Measurements from ENCODE around the gene OLIG2.

OLIG2 gene

GRCh38 chr21:33033094-33033951, 7.6 kb downstream of the OLIG2 start:
- DNase-seq (ENCODE audit: low read depth) = no peak

- DNase-seq (ENCODE audit: low read depth) = no peak
Measured at GRCh38 chr21:33033961-33034413, 8.3 kb downstream of the OLIG2 start.

GRCh38 chr21:33035147-33035546, 9.4 kb downstream of the OLIG2 start:
- DNase-seq (ENCODE audit: low read depth) = no peak

- no peak for DNase-seq (ENCODE audit: low read depth)
Measured at GRCh38 chr21:33036430-33037162, 10.9 kb downstream of the OLIG2 start.

GRCh38 chr21:33037501-33037900, 11.8 kb downstream of the OLIG2 start:
- DNase-seq (ENCODE audit: low read depth) = no peak

GRCh38 chr21:33039536-33039935, 13.8 kb downstream of the OLIG2 start:
- no peak for DNase-seq (ENCODE audit: low read depth)

GRCh38 chr21:33040215-33040614, 14.5 kb downstream of the OLIG2 start:
- DNase-seq (ENCODE audit: low read depth) = no peak

GRCh38 chr21:33041981-33042380, 16.2 kb downstream of the OLIG2 start:
- DNase-seq (ENCODE audit: low read depth) = no peak

- no peak for DNase-seq (ENCODE audit: low read depth)
Measured at GRCh38 chr21:33042812-33043211, 17.1 kb downstream of the OLIG2 start.

- no peak for DNase-seq (ENCODE audit: low read depth)
Measured at GRCh38 chr21:33046455-33046854, 20.7 kb downstream of the OLIG2 start.

GRCh38 chr21:33047231-33047630, 21.5 kb downstream of the OLIG2 start:
- no peak for DNase-seq (ENCODE audit: low read depth)

GRCh38 chr21:33051925-33052324, 26.2 kb downstream of the OLIG2 start:
- DNase-seq (ENCODE audit: low read depth) = no peak

- no peak for DNase-seq (ENCODE audit: low read depth)
Measured at GRCh38 chr21:33053951-33054350, 28.2 kb downstream of the OLIG2 start.

- DNase-seq (ENCODE audit: low read depth) = no peak
Measured at GRCh38 chr21:33055991-33056390, 30.3 kb downstream of the OLIG2 start.

- DNase-seq (ENCODE audit: low read depth) = no peak
Measured at GRCh38 chr21:33057385-33057940, 31.7 kb downstream of the OLIG2 start.

- no peak for DNase-seq (ENCODE audit: low read depth)
Measured at GRCh38 chr21:33058527-33058926, 32.8 kb downstream of the OLIG2 start.

GRCh38 chr21:33058957-33059356, 33.2 kb downstream of the OLIG2 start:
- DNase-seq (ENCODE audit: low read depth) = no peak

GRCh38 chr21:33059380-33059841, 33.7 kb downstream of the OLIG2 start:
- DNase-seq (ENCODE audit: low read depth) = no peak

- DNase-seq (ENCODE audit: low read depth) = no peak
Measured at GRCh38 chr21:33061233-33061632, 35.5 kb downstream of the OLIG2 start.

GRCh38 chr21:33063375-33063883, 37.7 kb downstream of the OLIG2 start:
- DNase-seq (ENCODE audit: low read depth) = no peak

GRCh38 chr21:33063907-33064622, 38.3 kb downstream of the OLIG2 start:
- DNase-seq (ENCODE audit: low read depth) = no peak

Measured in activated T-helper 1 cell treated with Interleukin-2 at 50 U/mL for 16 hours (primary cell).